ENCODE measurements around the gene BATF2. TPM values are rescaled to one million over a fixed set of nuclear protein-coding genes. Genes with fewer than 3 reads are reported as not detected.
"Not testable (repeated sequence)": the region's sequence is repeated elsewhere in the genome, so short reads cannot be mapped to it uniquely, and the experiment has no call there.

The BATF2 gene
- total and polyA plus RNA-seq, 7 donors, result 1.7 to 8.4 (median 2.4) TPM

DNA sequence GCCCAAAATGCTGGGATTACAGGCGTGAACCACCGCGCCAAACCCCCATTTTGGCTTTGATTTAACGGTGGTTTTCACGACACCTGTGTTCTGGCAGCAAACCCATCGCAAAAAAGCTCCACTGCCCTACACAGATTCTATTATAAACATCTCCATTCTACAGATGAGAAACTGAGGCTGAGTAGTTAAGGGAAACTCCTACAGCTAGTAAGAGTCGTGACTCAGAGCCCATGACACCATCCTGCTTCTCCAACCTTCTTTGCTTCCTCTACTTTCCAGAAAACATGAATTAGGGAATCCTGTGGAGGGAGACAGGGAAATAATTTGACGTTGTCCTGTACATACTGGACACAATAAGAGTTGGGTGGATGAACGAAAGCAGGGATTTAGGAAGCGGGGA, 30.0 kb upstream of the BATF2 start:
- Histone ChIP-seq H3K9me3 (no peaks in the 10 kb centered on the region), H3K27ac (peak overlapping the region; percentile 84), H3K27me3 (ENCODE audit: insufficient read depth in 3 of 3, low read length in 2 of 3) (no peaks in the 10 kb centered on the region), H3K4me3 (peak overlapping the region; percentile 68), H3K36me3 (ENCODE audit: insufficient read depth in 1 of 2, low read depth in 1 of 2) (peaks cover 3 to 10% of the 10 kb centered on the region in 2 donors), H3K4me1 (peaks cover 9% of the 10 kb centered on the region)
- DNase-seq (no peak), ATAC-seq (no peak)
- intact Hi-C loops (cut with DNase I), result loop anchor here in 1 of 2 donors (5.0 kb wide), 1 partner anchor 100 kb away; no protein-coding TSS in a partner anchor
- TF ChIP-seq, protein P1, sequence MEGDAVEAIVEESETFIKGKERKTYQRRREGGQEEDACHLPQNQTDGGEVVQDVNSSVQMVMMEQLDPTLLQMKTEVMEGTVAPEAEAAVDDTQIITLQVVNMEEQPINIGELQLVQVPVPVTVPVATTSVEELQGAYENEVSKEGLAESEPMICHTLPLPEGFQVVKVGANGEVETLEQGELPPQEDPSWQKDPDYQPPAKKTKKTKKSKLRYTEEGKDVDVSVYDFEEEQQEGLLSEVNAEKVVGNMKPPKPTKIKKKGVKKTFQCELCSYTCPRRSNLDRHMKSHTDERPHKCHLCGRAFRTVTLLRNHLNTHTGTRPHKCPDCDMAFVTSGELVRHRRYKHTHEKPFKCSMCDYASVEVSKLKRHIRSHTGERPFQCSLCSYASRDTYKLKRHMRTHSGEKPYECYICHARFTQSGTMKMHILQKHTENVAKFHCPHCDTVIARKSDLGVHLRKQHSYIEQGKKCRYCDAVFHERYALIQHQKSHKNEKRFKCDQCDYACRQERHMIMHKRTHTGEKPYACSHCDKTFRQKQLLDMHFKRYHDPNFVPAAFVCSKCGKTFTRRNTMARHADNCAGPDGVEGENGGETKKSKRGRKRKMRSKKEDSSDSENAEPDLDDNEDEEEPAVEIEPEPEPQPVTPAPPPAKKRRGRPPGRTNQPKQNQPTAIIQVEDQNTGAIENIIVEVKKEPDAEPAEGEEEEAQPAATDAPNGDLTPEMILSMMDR (IDR thresholded peaks at IDR 0.05), result no peak
- 43 to 54% (median 48%) methylated on average over 10 of the region's 10 CpGs for WGBS, 3 donors

DNA sequence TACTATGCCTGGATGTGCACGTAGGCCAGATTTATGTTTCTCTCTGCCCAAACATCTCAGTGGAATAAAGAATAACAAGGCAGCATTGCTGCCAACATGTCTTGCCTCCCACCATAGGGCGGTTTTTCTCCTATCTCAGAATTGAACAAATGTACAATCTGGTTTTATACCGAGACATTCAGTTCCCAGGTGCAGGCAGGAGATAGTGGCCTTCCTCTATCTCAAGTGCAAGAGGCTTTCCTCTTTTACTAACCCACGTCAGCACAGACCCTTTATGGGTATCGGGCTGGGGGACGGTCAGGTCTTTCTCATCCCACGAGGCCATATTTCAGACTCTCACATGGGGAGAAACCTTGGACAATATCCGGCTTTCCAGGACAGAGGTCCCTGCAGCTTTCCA, 26.7 kb upstream of the BATF2 start:
- H3K4me1 ChIP-seq; H3K4me3 ChIP-seq; H3K27ac ChIP-seq; H3K27me3 ChIP-seq (ENCODE audit: insufficient read depth in 3 of 3, low read length in 2 of 3); DNase-seq; ATAC-seq; H3K9me3 ChIP-seq: not testable (repeated sequence)
- 76 to 81% (median 81%) methylated on average over 8 of the region's 8 CpGs for WGBS, 3 donors
- intact Hi-C loops (cut with DNase I), result loop anchor here in 1 of 2 donors (5.0 kb wide), 1 partner anchor 54 kb away; no protein-coding TSS in a partner anchor
- peaks cover 3 to 34% of the 10 kb centered on the region in 2 donors for H3K36me3 ChIP-seq (ENCODE audit: insufficient read depth in 1 of 2, low read depth in 1 of 2)

DNA sequence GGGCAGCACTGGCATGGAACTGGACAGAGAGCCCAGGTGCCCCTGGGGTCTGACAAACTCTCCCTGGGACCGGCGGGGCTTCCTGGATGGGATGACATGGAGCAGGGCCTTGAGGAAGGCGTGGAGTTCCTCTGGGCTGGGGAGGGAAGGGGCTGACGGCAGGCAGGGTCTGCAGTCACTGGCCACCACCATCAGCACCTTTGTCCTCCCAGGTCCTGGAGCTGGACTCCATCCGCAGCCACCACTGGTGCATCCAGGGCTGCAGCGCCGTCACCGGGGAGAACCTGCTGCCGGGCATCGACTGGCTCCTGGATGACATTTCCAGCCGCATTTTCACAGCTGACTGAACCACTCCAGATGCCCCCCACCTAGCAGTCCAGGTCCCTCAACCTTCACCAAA, 24.7 kb upstream of the BATF2 start:
- Histone ChIP-seq H3K9me3 (no peaks in the 10 kb centered on the region), H3K4me3 (no peak overlapping the region), H3K36me3 (ENCODE audit: insufficient read depth in 1 of 2, low read depth in 1 of 2) (peaks cover 3 to 44% of the 10 kb centered on the region in 2 donors), H3K4me1 (no peaks in the 10 kb centered on the region), H3K27me3 (ENCODE audit: insufficient read depth in 3 of 3, low read length in 2 of 3) (no peaks in the 10 kb centered on the region), H3K27ac (no peak overlapping the region)
- DNase-seq, result no peak
- intact Hi-C loops (cut with DNase I), result loop anchor here in 1 of 2 donors (5.0 kb wide), 1 partner anchor 56 kb away; no protein-coding TSS in a partner anchor
- TF ChIP-seq, protein P1 (IDR thresholded peaks at IDR 0.05), result no peak
- ATAC-seq, result no peak
- WGBS, 3 donors, result 88 to 91% (median 90%) methylated on average over 10 to 11 of the region's 11 CpGs

DNA sequence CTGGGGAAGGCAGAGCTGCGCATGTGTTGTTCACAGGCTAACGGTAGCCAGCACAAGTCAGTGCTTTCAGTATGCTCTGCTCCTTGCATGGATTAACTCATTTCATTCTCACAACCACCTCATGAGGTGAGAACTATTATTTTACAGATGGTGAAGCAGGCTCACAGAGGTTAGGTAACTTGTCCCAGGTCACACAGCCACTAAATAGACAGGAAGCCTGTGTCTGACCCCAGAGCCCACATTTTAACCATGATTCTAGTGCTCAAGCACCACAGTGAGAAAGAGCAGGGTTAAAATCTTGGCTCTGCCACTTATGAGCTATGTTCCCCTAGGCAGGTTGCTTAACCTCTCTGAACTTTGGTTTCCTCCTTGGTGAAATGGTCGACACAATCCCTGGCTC, 24.2 kb upstream of the BATF2 start:
- no peak for ATAC-seq

DNA sequence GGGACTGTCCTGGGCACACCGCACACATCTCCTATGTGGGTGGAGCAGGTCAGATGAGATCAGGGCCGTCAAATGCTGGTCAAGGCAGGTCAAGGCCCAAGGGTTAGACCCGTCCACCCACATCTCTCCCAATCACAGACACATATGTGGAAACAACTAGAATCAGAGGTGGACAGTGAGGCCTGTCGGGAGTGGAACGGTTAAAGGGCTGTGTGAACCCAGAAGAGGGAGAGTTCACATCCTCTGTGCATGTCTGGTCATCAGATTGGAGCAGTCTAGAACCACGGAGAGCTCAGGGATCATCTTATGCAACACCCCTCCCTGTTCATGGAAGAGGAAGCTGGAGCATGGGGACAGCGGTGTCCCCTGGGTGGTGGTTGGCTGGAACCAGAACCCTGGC, 23.1 kb upstream of the BATF2 start:
- WGBS, 3 donors, result 84 to 86% (median 84%) methylated on average over 7 of the region's 7 CpGs
- peaks cover 3 to 44% of the 10 kb centered on the region in 2 donors for H3K36me3 ChIP-seq (ENCODE audit: insufficient read depth in 1 of 2, low read depth in 1 of 2)
- no peak for DNase-seq

More for the DNA sequence above, 24.2 kb upstream of the BATF2 start:
- TF ChIP-seq, protein P1 (IDR thresholded peaks at IDR 0.05), result no peak
- no peak overlapping the region for H3K27ac ChIP-seq
- H3K27me3 ChIP-seq (ENCODE audit: insufficient read depth in 3 of 3, low read length in 2 of 3), result no peaks in the 10 kb centered on the region
- H3K4me1 ChIP-seq, result no peaks in the 10 kb centered on the region
- WGBS, 3 donors, result 82 to 90% (median 85%) methylated on average over 3 of the region's 3 CpGs
- no peaks in the 10 kb centered on the region for H3K9me3 ChIP-seq
- no peak overlapping the region for H3K4me3 ChIP-seq
- no peak for DNase-seq
- intact Hi-C loops (cut with DNase I), result loop anchor here in 1 of 2 donors (5.0 kb wide), 1 partner anchor 56 kb away; no protein-coding TSS in a partner anchor
- H3K36me3 ChIP-seq (ENCODE audit: insufficient read depth in 1 of 2, low read depth in 1 of 2), result peaks cover 3 to 44% of the 10 kb centered on the region in 2 donors

More for the DNA sequence above, 23.1 kb upstream of the BATF2 start:
- Histone ChIP-seq H3K27me3 (ENCODE audit: insufficient read depth in 3 of 3, low read length in 2 of 3) (no peaks in the 10 kb centered on the region), H3K4me3 (no peak overlapping the region), H3K27ac (no peak overlapping the region), H3K9me3 (no peaks in the 10 kb centered on the region), H3K4me1 (no peaks in the 10 kb centered on the region)
- no peak for ATAC-seq
- intact Hi-C loops (cut with DNase I), result loop anchor here (5.0 to 10.0 kb wide), 2 partner anchors 57 to 175 kb away; partner anchors contain the start of gene CDC42BPG (in 1 of the 2)
- TF ChIP-seq, protein P1 (IDR thresholded peaks at IDR 0.05), result no peak

Data from psoas muscle (tissue), 8 donors.